ENCODE results near the gene C2orf81. TPM values are rescaled to one million over a fixed set of nuclear protein-coding genes. Genes with fewer than 3 reads are reported as not detected.
A peak's percentile ranks its signal among the peaks of the same experiment; 100 is the strongest.

Gene C2orf81
- total RNA-seq, 1 donor from 2014 or later, result 1.5 TPM

DNA sequence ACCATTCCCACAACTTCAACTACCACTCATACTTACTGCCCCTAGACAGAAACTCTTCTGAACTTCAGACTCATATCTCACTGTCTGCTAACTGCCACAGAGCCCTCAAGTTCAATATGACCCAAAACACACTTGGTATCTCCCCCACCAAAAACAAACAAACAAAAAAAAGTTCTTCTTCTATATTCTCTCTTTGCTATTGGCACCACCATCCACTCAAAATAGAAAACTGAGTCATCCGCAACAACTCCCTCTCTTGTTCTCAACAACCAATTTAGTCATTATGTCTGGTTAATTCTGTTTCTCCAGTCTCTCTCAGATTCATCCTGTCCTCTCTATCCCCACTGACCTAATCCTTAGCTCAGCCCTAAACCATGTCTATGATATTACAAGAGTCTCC lies 34.1 kb downstream of the C2orf81 start:
- Mint-ChIP-seq H3K9me3 (ENCODE audit: low read depth) (no peaks in the 10 kb centered on the region), H3K4me3 (ENCODE audit: unreplicated experiment) (no peak overlapping the region), H3K4me1 (ENCODE audit: low read depth) (peaks cover 2% of the 10 kb centered on the region), H3K36me3 (ENCODE audit: low read depth) (no peaks in the 10 kb centered on the region), H3K27me3 (ENCODE audit: low read depth) (no peaks in the 10 kb centered on the region), H3K27ac (ENCODE audit: unreplicated experiment) (no peak overlapping the region)
- TF ChIP-seq, protein P1, sequence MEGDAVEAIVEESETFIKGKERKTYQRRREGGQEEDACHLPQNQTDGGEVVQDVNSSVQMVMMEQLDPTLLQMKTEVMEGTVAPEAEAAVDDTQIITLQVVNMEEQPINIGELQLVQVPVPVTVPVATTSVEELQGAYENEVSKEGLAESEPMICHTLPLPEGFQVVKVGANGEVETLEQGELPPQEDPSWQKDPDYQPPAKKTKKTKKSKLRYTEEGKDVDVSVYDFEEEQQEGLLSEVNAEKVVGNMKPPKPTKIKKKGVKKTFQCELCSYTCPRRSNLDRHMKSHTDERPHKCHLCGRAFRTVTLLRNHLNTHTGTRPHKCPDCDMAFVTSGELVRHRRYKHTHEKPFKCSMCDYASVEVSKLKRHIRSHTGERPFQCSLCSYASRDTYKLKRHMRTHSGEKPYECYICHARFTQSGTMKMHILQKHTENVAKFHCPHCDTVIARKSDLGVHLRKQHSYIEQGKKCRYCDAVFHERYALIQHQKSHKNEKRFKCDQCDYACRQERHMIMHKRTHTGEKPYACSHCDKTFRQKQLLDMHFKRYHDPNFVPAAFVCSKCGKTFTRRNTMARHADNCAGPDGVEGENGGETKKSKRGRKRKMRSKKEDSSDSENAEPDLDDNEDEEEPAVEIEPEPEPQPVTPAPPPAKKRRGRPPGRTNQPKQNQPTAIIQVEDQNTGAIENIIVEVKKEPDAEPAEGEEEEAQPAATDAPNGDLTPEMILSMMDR (IDR thresholded peaks at IDR 0.05), result no peak
- DNase-seq (ENCODE audit: low spot score), result no peak

DNA sequence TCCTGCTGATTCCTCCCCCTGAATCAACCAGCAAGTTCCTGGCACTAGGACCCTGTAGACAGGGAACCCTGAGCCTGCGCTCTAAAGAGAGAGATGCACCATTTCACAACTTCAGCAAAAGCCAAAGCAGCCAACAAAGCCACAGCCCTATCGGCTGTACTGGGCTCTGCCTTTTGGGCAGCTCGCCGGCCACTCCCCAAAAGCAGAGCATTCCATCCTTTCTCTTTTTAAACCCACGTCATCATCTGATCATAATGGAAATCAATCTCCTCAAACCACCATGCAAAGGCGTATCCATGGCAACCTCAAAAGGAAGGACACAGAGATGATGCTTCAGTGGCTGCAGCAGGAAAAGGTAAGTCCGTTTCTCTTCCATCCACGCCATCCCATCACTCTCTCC lies 36.0 kb downstream of the C2orf81 start:
- Mint-ChIP-seq H3K36me3 (ENCODE audit: low read depth) (no peaks in the 10 kb centered on the region), H3K9me3 (ENCODE audit: low read depth) (no peaks in the 10 kb centered on the region), H3K27me3 (ENCODE audit: low read depth) (no peaks in the 10 kb centered on the region), H3K4me3 (ENCODE audit: unreplicated experiment) (no peak overlapping the region), H3K4me1 (ENCODE audit: low read depth) (peaks cover 16% of the 10 kb centered on the region), H3K27ac (ENCODE audit: unreplicated experiment) (no peak overlapping the region)
- TF ChIP-seq, protein P1 (IDR thresholded peaks at IDR 0.05), result no peak
- DNase-seq (ENCODE audit: low spot score), result no peak

DNA sequence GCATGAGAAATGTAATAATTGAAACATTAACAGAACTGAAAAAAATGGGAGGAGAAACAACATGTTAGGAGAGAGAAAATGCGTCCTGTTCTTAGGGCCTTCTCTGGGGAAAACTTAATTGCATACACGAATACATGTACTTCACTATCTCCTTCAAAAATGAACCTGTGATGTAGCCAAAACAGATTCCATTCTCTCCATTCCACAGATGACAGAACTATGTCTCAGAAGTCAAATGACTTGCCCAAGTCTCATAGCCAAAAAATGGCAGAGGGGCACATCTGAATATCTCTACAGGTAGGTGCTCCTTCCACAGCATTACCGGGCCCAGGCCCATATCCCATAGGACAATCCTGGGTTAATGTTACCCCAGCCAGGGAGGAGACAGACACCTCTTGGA lies 37.4 kb downstream of the C2orf81 start:
- no peak for DNase-seq (ENCODE audit: low spot score)
- no peak overlapping the region for H3K4me3 Mint-ChIP-seq (ENCODE audit: unreplicated experiment)

DNA sequence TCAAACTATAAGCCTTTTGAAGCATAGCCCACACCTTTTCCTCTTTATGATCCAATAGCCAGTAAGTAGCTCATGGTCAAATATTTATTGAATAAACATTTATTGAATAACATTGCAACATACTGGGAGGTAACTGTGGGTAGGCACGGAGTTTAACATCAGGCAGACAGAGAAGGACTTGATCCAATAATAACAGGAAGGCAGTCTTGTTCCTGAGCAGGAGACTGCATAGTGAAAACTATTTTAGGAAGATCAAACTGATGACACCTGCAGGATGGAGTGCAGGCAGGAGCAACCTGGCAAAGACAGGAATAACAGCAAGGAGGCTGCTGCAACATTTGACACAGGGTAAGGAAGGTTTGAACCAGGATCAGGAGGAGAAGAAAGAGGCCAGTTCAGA lies 38.2 kb downstream of the C2orf81 start:
- TF ChIP-seq, protein P1 (IDR thresholded peaks at IDR 0.05), result no peak
- Mint-ChIP-seq H3K36me3 (ENCODE audit: low read depth) (no peaks in the 10 kb centered on the region), H3K9me3 (ENCODE audit: low read depth) (no peaks in the 10 kb centered on the region), H3K4me3 (ENCODE audit: unreplicated experiment) (peak overlapping the region; percentile 34), H3K4me1 (ENCODE audit: low read depth) (peaks cover 34% of the 10 kb centered on the region), H3K27me3 (ENCODE audit: low read depth) (no peaks in the 10 kb centered on the region), H3K27ac (ENCODE audit: unreplicated experiment) (no peak overlapping the region)
- no peak for DNase-seq (ENCODE audit: low spot score)

More for the DNA sequence above, 37.4 kb downstream of the C2orf81 start:
- Mint-ChIP-seq H3K27me3 (ENCODE audit: low read depth) (no peaks in the 10 kb centered on the region), H3K9me3 (ENCODE audit: low read depth) (no peaks in the 10 kb centered on the region), H3K4me1 (ENCODE audit: low read depth) (peaks cover 29% of the 10 kb centered on the region), H3K27ac (ENCODE audit: unreplicated experiment) (no peak overlapping the region), H3K36me3 (ENCODE audit: low read depth) (no peaks in the 10 kb centered on the region)
- TF ChIP-seq, protein P1 (IDR thresholded peaks at IDR 0.05), result no peak

DNA sequence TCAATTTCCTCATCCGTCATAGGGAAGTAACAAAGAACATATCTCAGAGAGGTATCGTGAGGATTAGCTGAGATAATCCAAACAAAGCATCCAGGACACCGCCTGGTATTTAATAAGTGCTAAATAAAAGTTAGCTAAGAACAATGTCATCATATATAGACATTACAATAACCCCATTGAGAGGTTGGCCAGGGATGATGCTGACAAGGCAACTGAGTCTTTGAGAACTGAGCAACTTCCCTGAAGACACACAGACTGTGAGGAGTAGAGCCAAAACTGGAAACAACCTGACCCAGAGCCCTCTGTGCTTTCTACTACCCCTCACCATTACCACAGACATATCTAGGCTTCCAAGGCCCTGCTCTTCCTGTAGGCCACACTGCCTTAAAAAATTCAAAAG lies 39.7 kb downstream of the C2orf81 start:
- no peak for DNase-seq (ENCODE audit: low spot score)
- Mint-ChIP-seq H3K36me3 (ENCODE audit: low read depth) (peaks cover 10% of the 10 kb centered on the region), H3K27me3 (ENCODE audit: low read depth) (no peaks in the 10 kb centered on the region), H3K4me3 (ENCODE audit: unreplicated experiment) (no peak overlapping the region), H3K4me1 (ENCODE audit: low read depth) (peaks cover 34% of the 10 kb centered on the region), H3K27ac (ENCODE audit: unreplicated experiment) (peak overlapping the region; percentile 67), H3K9me3 (ENCODE audit: low read depth) (no peaks in the 10 kb centered on the region)
- TF ChIP-seq, protein P1 (IDR thresholded peaks at IDR 0.05), result no peak
